GM12878 (cell line): ENCODE data around the gene PTPRH.

Source experiments
- CTCF ChIP-seq, 3 experiments: IDR thresholded peaks in 2 of 3; conservative IDR thresholded peaks in 1 of 3; 2 replicates each; pipeline ENCODE4 v1.5.1; 2011; ENCODE audit warnings: low read depth in 3 of 3, low read length in 3 of 3, mild to moderate bottlenecking in 3 of 3, control low read depth in 2 of 3, moderate library complexity in 2 of 3, inconsistent platforms in 1 of 3, mixed read lengths in 1 of 3; ENCODE audit not compliant: control insufficient read depth in 2 of 3, insufficient read depth in 1 of 3; ENCODE audit errors: extremely low read depth in 1 of 3
- MTA2 ChIP-seq: fragments of 450-650 bp; IDR thresholded peaks from 2 replicates; pipeline ENCODE4 v1.6.1; 2016; ENCODE audit warnings: low read depth, mild to moderate bottlenecking, moderate library complexity
- ZNF274 ChIP-seq: IDR thresholded peaks from one replicate; pipeline ENCODE4 v1.8.0; 2011; ENCODE audit not compliant: insufficient read length, insufficient read depth

DNA sequence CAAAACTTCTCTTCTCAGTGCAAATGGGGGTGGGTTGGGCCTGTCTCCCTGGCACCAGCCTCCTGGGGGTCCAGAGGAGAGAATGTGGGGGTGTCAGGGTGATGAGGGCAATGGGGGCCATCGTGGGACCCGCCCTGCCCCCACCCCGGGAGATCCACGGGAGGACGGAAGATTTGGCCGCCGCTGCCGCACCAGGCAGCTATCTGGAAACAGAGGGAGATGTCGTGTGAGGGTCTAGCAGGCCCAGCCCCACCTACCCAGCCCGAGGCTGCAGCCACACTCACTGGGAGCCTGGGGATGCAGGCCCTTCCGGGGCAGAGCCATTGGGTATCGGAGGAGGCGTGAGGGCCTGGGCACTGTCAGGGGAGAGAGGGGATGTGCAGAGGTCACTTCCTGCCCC is 21.0 kb upstream of the PTPRH start:
- TF ChIP-seq MTA2 (no peak), ZNF274 (no peak), CTCF (IDR thresholded peaks at IDR 0.05 in 2 of 3, conservative IDR thresholded peaks at IDR 0.05 in 1 of 3; ENCODE audit: control insufficient read depth in 2 of 3, extremely low read depth in 1 of 3, insufficient read depth in 1 of 3, low read depth in 3 of 3, low read length in 3 of 3) (no peak)
